ENCODE data around the gene REPS2.

DNA sequence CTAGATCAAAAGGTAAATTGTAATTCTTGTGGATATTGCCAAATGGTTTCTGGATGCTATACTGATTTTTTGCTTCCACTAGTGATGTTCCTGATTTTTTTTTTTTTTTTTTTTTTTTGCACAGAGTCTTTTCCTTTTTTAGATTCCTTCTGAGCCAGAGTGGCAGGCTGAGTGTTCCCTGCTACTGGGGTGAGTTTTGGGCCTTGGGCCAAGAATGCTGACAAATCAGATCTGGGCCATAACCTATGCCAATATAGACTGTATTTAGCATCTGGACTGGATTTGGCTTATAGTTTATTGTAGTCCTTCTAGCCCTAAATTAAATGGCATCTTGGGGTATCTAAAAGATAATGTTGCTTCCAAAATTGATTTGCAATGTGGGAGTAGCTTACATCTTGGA is 52.8 kb downstream of the REPS2 start:
- TF ChIP-seq FOXK2 (IDR thresholded peaks at IDR 0.05) (no peak), BHLHE40 (IDR thresholded peaks at IDR 0.05; ENCODE audit: borderline replicate concordance) (no peak), ELF4 (IDR thresholded peaks at IDR 0.05) (no peak), FOXM1 (IDR thresholded peaks at IDR 0.05; ENCODE audit: borderline replicate concordance) (no peak), NFRKB (IDR thresholded peaks at IDR 0.05) (no peak), LEF1 (IDR thresholded peaks at IDR 0.05; ENCODE audit: borderline replicate concordance) (no peak), SP1 (IDR thresholded peaks at IDR 0.05) (no peak)
